ENCODE data around the gene PRKAR2B.

- TF ChIP-seq POLR2AphosphoS5 (IDR thresholded peaks at IDR 0.05; ENCODE audit: low read depth, low read length) = no peak
- TF ChIP-seq CTCF (IDR thresholded peaks at IDR 0.05 in 2 of 3, conservative IDR thresholded peaks at IDR 0.05 in 1 of 3; ENCODE audit: borderline replicate concordance in 1 of 3, insufficient read depth in 1 of 3, low read depth in 2 of 3, low read length in 2 of 3) = no peak
- no peak for TF ChIP-seq POLR2A (IDR thresholded peaks at IDR 0.05; ENCODE audit: borderline replicate concordance, extremely low read depth, insufficient read depth, insufficient read length)
- TF ChIP-seq SP1 (IDR thresholded peaks at IDR 0.05; ENCODE audit: low read depth) = 0 out of 2 replicates have a peak, but pooled peaks have one; percentile 30
- no peak for TF ChIP-seq MAX (IDR thresholded peaks at IDR 0.05)
- no peak for TF ChIP-seq ELF1 (IDR thresholded peaks at IDR 0.05; ENCODE audit: borderline replicate concordance, low read depth)
- no peak for TF ChIP-seq ATF3 (IDR thresholded peaks at IDR 0.05)
- TF ChIP-seq CEBPB (IDR thresholded peaks at IDR 0.05; ENCODE audit: low read depth) = no peak
These were observed 30.0 kb upstream of the PRKAR2B start for GRCh38 chr7:107014387-107015023.
